Measurements from ENCODE around the gene GRIK3. TPM values are rescaled to one million over a fixed set of nuclear protein-coding genes. Genes with fewer than 3 reads are reported as not detected.

The GRIK3 gene
- total and polyA plus RNA-seq, 4 donors: 0.03 to 0.08 (median 0.05) TPM; not detected in 1

DNA sequence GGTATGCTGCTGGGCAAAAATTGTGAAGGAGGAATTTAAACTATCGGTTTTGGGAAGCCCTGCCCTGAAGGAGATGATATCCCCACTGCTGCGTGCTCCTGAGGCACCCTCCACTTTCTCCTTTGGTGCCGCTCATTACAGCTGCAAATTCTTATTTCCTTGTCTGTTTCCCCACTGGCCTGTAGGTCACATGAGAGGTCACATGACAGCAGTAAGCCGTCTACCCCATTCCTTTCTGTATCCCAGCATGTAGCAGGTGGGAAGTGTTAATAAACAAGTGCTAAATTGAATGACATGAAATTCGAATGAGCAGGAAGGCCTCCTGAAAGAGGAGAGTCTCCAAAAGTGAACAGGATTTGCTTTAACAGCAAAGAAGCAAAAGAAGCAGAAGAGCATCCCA lies 58.7 kb downstream of the GRIK3 start:
- Histone ChIP-seq H3K27ac (ENCODE audit: low read depth in 1 of 2, low read length in 2 of 2) (no peak overlapping the region), H3K4me3 (ENCODE audit: low read depth in 1 of 3, low read length in 3 of 3) (no peak overlapping the region), H3K36me3 (ENCODE audit: control insufficient read depth in 4 of 4, insufficient read depth in 3 of 4, low read depth in 1 of 4, low read length in 3 of 4) (no peaks in the 10 kb centered on the region), H3K9ac (ENCODE audit: low read depth in 1 of 2, low read length in 2 of 2) (no peak overlapping the region), H3K4me1 (ENCODE audit: control insufficient read depth in 4 of 4, insufficient read depth in 4 of 4, low read length in 3 of 4) (no peaks in the 10 kb centered on the region), H3K9me3 (ENCODE audit: control insufficient read depth in 4 of 4, low read length in 3 of 4) (peaks cover 2 to 10% (median 4%) of the 10 kb centered on the region in 4 donors), H3K27me3 (ENCODE audit: control insufficient read depth in 4 of 4, insufficient read depth in 4 of 4, low read length in 3 of 4) (peaks cover 0 to 3% (median 1%) of the 10 kb centered on the region in 4 donors)
- no peak for TF ChIP-seq YY1 (IDR thresholded peaks at IDR 0.05)
- TF ChIP-seq SP1 (IDR thresholded peaks at IDR 0.05): no peak
- TF ChIP-seq FOXA1 (IDR thresholded peaks at IDR 0.05): no peak
- TF ChIP-seq RXRA (IDR thresholded peaks at IDR 0.05): no peak
- TF ChIP-seq HNF4G (IDR thresholded peaks at IDR 0.05): no peak
- TF ChIP-seq EGR1 (IDR thresholded peaks at IDR 0.05; ENCODE audit: low read depth in 2 of 2): no peak
- TF ChIP-seq HNF4A (conservative IDR thresholded peaks at IDR 0.05): no peak
- no peak for TF ChIP-seq NR2F2 (IDR thresholded peaks at IDR 0.05)
- no peak for TF ChIP-seq JUND (IDR thresholded peaks at IDR 0.05)
- TF ChIP-seq, protein P1, sequence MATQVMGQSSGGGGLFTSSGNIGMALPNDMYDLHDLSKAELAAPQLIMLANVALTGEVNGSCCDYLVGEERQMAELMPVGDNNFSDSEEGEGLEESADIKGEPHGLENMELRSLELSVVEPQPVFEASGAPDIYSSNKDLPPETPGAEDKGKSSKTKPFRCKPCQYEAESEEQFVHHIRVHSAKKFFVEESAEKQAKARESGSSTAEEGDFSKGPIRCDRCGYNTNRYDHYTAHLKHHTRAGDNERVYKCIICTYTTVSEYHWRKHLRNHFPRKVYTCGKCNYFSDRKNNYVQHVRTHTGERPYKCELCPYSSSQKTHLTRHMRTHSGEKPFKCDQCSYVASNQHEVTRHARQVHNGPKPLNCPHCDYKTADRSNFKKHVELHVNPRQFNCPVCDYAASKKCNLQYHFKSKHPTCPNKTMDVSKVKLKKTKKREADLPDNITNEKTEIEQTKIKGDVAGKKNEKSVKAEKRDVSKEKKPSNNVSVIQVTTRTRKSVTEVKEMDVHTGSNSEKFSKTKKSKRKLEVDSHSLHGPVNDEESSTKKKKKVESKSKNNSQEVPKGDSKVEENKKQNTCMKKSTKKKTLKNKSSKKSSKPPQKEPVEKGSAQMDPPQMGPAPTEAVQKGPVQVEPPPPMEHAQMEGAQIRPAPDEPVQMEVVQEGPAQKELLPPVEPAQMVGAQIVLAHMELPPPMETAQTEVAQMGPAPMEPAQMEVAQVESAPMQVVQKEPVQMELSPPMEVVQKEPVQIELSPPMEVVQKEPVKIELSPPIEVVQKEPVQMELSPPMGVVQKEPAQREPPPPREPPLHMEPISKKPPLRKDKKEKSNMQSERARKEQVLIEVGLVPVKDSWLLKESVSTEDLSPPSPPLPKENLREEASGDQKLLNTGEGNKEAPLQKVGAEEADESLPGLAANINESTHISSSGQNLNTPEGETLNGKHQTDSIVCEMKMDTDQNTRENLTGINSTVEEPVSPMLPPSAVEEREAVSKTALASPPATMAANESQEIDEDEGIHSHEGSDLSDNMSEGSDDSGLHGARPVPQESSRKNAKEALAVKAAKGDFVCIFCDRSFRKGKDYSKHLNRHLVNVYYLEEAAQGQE (IDR thresholded peaks at IDR 0.05): no peak
- TF ChIP-seq RAD21 (IDR thresholded peaks at IDR 0.05): no peak
- TF ChIP-seq, protein P2, sequence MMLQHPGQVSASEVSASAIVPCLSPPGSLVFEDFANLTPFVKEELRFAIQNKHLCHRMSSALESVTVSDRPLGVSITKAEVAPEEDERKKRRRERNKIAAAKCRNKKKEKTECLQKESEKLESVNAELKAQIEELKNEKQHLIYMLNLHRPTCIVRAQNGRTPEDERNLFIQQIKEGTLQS (IDR thresholded peaks at IDR 0.05): no peak
- TF ChIP-seq TAF1 (conservative IDR thresholded peaks at IDR 0.05): no peak
- TF ChIP-seq CTCF (IDR thresholded peaks at IDR 0.05; ENCODE audit: low read depth, low read length, missing input control): no peak
- no peak for TF ChIP-seq GABPA (IDR thresholded peaks at IDR 0.05 in 1 of 2, conservative IDR thresholded peaks at IDR 0.05 in 1 of 2)
- TF ChIP-seq, protein P3, sequence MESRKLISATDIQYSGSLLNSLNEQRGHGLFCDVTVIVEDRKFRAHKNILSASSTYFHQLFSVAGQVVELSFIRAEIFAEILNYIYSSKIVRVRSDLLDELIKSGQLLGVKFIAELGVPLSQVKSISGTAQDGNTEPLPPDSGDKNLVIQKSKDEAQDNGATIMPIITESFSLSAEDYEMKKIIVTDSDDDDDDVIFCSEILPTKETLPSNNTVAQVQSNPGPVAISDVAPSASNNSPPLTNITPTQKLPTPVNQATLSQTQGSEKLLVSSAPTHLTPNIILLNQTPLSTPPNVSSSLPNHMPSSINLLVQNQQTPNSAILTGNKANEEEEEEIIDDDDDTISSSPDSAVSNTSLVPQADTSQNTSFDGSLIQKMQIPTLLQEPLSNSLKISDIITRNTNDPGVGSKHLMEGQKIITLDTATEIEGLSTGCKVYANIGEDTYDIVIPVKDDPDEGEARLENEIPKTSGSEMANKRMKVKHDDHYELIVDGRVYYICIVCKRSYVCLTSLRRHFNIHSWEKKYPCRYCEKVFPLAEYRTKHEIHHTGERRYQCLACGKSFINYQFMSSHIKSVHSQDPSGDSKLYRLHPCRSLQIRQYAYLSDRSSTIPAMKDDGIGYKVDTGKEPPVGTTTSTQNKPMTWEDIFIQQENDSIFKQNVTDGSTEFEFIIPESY (IDR thresholded peaks at IDR 0.05): no peak
- no peak for TF ChIP-seq FOXA2 (IDR thresholded peaks at IDR 0.05)
- TF ChIP-seq, protein P4, sequence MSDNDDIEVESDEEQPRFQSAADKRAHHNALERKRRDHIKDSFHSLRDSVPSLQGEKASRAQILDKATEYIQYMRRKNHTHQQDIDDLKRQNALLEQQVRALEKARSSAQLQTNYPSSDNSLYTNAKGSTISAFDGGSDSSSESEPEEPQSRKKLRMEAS (IDR thresholded peaks at IDR 0.05): no peak
- no peak for DNase-seq (ENCODE audit: low spot score)
- 57% methylated on average over 5 of the region's 5 CpGs for WGBS

All from liver (tissue), 9 donors.